Hepatocyte (in vitro differentiated cells): Measurements from ENCODE around the gene ZMYND10.

Source experiments
- EZH2 ChIP-seq: fragments of 200-600 bp; sonication (generic); IDR thresholded peaks from 2 replicates; pipeline ENCODE4 v1.6.1; 2016; ENCODE audit warnings: antibody characterized with exemption, mild to moderate bottlenecking, borderline replicate concordance
- EZH2phosphoT487 ChIP-seq: fragments of 200-600 bp; sonication (generic); IDR thresholded peaks from one replicate; pipeline ENCODE4 v1.6.1; 2018; ENCODE audit warnings: antibody characterized with exemption, mild to moderate bottlenecking, low read depth, moderate library complexity; ENCODE audit not compliant: unreplicated experiment, severe bottlenecking
- TF ChIP-seq, protein P1 (sequence below): fragments of 200-600 bp; sonication (generic); IDR thresholded peaks from 2 replicates; pipeline ENCODE4 v1.5.1; 2016; ENCODE audit warnings: antibody characterized with exemption, mild to moderate bottlenecking; ENCODE audit not compliant: poor library complexity

DNA sequence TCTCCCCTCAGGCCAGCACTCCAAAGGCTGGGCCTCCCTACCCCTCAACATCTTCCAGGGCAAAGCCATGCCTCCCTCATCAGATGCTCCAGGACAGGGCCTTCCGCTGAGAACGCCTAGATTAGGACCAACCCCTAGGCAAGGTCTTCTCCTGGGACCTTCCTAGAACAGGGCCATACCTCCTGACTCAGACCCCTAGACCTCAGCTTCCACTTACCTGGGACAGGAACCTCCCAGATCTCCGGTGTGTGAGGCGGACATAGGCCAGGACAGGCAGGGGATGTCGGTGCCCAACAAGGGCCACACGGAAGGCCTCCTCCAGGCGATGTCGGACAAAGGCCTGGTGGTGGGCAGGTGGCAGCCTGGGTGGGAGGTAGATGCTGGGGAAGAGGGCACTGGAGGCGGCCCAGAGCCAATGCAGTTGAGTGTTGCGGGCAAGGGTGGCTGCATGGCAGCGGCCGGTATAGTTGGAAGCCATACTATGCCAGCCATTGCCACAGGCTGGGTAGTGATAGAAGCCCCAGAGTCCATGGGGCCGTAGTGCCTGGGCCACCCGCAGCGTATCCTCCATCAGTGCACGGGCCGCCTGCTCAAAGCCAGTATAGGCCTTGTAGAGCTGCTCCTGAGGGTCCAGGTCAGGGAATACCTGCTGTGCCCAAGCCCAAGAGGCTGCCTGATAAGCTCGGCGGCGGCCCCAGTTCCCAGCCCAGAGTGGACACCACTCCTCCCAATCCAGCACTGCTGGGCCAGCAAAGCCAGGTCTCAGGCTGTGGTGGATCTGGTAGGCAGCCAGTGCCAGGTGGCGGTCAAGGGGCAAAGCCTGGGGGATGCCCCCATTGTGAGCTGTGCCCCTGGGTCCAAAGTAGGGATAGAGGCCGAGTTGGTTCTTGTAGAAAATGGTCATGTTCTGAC, 50.8 kb downstream of the ZMYND10 start:
- TF ChIP-seq, protein P1, sequence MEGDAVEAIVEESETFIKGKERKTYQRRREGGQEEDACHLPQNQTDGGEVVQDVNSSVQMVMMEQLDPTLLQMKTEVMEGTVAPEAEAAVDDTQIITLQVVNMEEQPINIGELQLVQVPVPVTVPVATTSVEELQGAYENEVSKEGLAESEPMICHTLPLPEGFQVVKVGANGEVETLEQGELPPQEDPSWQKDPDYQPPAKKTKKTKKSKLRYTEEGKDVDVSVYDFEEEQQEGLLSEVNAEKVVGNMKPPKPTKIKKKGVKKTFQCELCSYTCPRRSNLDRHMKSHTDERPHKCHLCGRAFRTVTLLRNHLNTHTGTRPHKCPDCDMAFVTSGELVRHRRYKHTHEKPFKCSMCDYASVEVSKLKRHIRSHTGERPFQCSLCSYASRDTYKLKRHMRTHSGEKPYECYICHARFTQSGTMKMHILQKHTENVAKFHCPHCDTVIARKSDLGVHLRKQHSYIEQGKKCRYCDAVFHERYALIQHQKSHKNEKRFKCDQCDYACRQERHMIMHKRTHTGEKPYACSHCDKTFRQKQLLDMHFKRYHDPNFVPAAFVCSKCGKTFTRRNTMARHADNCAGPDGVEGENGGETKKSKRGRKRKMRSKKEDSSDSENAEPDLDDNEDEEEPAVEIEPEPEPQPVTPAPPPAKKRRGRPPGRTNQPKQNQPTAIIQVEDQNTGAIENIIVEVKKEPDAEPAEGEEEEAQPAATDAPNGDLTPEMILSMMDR: no peak
- TF ChIP-seq EZH2phosphoT487 (no peak), EZH2 (no peak)
